VCaP (cell line): ENCODE results near the gene DHODH.

Experiments
- H3K27ac ChIP-seq: fragments of 450-650 bp; 2 replicates; pipeline ENCODE4 v1.5.1; 2017
- TF ChIP-seq, protein P1 (sequence below): fragments of 450-650 bp; conservative IDR thresholded peaks from 2 replicates; pipeline ENCODE4 v1.5.1; 2017; ENCODE audit warnings: mild to moderate bottlenecking, moderate library complexity

The DHODH gene

DNA sequence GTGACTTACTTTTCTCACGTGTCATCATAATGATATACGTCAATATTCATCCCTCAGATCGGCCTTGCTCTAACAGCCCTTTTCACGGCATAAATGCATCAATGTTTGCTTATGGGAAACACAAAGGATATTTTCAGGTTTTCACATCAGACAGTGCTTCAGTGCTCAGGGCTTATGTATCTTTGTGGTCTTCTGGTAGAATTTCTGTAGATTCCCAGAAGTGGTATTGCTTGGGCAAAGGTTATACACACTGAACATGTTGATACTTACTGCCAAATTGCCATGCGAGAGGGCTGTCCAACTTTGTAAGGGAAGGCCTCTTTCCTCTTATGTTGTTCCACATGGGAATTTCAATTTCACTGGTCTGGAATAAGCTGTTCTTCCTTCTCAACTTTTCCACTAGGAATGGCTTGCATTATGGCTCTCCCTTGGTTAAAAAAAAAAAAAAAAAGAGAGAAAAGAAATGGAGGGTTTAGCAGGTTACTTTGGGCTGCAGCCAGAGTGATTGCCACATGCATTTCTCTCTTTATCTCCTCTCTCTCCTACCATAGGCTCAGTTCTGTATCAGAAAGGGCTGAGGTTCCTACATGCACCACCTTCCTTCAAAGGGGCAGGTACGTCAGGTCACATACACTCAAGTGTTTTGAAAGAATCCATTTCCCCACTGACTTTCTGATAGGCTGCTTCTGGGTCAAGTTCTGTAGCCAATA is 19.3 kb downstream of the DHODH start:
- no peak overlapping the region for H3K27ac ChIP-seq
- TF ChIP-seq, protein P1, sequence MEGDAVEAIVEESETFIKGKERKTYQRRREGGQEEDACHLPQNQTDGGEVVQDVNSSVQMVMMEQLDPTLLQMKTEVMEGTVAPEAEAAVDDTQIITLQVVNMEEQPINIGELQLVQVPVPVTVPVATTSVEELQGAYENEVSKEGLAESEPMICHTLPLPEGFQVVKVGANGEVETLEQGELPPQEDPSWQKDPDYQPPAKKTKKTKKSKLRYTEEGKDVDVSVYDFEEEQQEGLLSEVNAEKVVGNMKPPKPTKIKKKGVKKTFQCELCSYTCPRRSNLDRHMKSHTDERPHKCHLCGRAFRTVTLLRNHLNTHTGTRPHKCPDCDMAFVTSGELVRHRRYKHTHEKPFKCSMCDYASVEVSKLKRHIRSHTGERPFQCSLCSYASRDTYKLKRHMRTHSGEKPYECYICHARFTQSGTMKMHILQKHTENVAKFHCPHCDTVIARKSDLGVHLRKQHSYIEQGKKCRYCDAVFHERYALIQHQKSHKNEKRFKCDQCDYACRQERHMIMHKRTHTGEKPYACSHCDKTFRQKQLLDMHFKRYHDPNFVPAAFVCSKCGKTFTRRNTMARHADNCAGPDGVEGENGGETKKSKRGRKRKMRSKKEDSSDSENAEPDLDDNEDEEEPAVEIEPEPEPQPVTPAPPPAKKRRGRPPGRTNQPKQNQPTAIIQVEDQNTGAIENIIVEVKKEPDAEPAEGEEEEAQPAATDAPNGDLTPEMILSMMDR: no peak

DNA sequence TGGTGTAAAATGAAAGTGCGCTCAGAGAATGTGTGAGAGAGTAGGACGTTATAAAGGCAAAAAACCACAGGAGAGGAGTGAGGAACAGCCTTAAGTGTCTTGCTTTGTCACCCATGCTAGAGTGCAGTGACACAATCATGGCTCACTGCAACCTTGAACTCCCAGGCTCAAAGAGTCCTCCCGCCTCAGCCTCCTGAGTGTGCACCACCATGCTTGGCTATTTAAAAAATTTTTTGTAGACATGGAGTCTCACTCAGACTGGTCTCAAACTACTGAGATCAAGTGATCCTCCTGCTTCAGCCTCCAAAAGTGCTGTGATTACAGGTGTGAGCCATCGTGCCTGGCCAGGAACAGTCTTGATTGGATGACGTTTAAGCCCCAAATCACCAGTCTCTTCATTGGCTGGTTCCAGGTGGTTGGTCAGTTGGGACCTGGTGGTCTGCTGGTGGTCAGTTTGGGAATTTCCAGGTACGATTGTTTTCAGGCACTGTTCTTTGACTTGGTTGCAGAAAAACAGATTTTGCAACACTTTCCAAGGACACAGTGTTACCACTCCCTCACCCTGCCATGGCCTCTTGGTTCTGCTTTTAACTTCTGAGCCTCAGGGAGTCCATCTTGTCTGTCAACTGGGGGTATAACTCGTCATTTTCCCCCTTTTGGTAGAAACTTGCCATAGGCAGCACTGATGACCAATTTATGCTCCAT is 21.2 kb downstream of the DHODH start:
- TF ChIP-seq, protein P1: no peak
- H3K27ac ChIP-seq: no peak overlapping the region

DNA sequence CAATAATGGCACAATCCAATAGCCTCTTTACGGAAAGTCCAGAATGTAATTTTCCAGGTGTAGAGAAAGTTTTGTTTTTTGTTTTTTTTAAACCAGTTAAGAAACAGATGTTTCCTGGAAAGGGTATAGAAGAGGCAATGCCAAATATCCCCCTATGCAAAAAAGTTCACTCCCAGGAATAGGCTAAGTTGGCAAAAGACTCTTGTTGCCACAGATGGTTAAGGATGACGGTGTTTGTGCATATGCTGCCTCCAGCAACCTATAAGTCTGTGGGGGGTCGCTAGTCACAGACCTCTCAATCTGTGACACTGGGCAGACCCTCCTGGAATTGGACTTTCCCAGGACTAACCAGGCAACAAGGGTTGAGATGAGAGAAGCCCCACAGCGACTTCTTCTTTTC is 24.9 kb downstream of the DHODH start:
- TF ChIP-seq, protein P1: no peak
- H3K27ac ChIP-seq: no peak overlapping the region

DNA sequence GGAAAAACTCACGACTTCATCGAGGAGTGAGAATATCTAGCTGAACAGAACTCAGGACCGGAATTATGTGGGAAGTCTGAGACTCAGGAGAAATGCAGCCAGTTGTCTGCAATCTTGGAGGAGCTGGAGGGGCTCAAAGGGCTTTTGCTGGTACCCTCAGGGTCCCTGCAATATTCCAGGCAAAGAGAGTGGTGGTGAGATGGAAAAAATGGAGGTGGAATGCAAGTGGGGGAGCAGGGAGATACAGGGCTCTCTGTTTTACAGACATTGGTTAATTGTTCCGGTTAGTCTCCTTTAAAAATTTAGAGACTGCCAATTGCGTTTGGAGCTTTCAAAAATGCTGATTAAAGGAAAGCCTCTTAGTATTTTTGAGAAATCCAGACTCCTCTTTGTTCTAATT is 27.6 kb downstream of the DHODH start:
- TF ChIP-seq, protein P1: no peak
- no peak overlapping the region for H3K27ac ChIP-seq

DNA sequence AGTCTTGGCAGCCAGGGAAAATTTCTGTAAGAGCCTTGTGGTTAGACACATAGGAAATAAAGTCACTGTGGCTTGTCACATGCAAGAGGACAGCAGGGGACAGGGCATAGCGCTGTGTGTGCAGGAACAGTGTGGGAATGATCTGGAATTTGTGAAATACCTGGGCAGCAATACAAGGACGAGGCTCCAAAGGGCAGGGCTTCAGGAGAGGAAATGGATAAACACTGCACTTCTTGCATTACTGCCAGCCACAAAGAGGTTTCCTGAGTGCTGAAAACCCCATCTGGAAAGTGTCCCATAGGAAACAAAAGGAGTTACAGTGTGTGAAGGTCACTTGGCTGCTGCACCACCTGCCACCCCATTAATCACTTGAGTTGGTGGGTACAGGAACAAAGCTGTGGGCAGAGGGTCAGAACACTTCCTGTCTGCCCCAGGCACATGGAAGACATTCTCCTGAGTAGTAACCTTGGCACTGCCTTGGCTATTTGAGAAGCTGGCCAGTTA is 33.7 kb downstream of the DHODH start:
- TF ChIP-seq, protein P1: no peak
- H3K27ac ChIP-seq: no peak overlapping the region

DNA sequence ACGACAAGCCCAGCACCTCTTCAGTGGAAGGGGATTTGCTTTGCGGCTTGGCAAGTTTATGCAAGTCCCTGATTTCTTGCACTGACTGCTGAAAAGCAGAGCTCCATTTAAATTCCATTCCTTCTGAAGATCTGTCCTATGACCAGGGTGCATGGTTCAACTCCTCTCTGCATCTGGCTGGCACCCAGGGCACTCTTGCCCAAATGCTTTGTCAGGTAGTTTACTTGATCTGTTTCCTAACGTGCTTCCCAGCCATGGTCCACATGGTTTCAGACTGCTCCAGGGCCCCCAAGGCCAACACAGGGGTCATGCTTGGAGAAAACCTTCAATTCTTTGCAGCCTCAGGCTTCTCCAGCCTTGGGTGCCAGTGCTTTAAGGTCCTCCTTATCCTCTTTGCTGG is 34.5 kb downstream of the DHODH start:
- no peak overlapping the region for H3K27ac ChIP-seq
- TF ChIP-seq, protein P1: no peak

DNA sequence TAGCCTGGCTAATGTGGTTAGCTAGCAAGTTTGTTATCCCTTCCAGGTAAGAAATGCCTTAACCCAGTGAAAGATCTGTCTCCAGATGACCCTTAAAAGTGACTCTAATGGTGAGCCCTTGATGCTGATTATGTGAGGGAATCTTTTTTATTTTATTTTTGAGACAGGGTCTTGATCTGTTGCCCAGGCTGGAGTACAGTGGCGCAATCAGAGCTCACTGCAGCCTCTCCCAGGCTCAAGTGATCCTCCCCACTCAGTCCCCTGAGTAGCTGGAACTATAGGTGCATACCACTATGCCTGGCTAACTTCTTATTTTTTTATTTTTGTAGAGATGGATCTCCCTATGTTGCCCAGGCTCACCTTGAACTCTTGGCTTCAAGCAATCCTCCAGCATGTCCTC is 35.0 kb downstream of the DHODH start:
- TF ChIP-seq, protein P1: no peak
- H3K27ac ChIP-seq: no peak overlapping the region
